GM19397 (cell line): Measurements from ENCODE around the gene SLC5A10.
"Not testable (repeated sequence)": the region's sequence is repeated elsewhere in the genome, so short reads cannot be mapped to it uniquely, and the experiment has no call there.

Experiments used
- ATAC-seq: cut with Tn5 transposase; IDR thresholded peaks from one replicate; pipeline ENCODE4 v1.9.1; 2021; ENCODE audit warnings: mild to moderate bottlenecking, moderate library complexity; ENCODE audit not compliant: unreplicated experiment

SLC5A10 gene

DNA sequence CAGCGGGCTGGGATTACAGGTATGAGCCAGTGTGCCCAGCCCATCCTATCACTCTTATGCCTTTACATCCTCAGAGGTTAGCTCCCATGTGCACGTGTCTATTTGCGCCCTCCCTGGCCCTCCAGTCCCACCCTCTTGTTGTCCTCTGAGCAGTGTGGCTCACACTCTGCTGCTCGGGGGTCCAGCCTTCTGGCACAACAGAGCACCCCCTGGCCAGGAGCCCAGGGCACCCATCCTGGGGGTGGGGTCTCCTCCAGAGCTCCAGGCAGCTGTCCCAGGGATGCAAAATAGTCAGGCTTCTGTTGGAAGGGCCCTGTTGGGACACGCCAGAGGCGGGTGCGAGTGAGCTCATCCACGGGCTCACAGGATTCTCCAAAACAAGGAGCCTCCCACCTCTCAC is 64.3 kb downstream of the SLC5A10 start:
- ATAC-seq: no peak

GRCh38 chr17:19016881-19017280 is 64.9 kb downstream of the SLC5A10 start:
- no peak for ATAC-seq

- no peak for ATAC-seq
These were observed 65.4 kb downstream of the SLC5A10 start for GRCh38 chr17:19017401-19017800.

DNA sequence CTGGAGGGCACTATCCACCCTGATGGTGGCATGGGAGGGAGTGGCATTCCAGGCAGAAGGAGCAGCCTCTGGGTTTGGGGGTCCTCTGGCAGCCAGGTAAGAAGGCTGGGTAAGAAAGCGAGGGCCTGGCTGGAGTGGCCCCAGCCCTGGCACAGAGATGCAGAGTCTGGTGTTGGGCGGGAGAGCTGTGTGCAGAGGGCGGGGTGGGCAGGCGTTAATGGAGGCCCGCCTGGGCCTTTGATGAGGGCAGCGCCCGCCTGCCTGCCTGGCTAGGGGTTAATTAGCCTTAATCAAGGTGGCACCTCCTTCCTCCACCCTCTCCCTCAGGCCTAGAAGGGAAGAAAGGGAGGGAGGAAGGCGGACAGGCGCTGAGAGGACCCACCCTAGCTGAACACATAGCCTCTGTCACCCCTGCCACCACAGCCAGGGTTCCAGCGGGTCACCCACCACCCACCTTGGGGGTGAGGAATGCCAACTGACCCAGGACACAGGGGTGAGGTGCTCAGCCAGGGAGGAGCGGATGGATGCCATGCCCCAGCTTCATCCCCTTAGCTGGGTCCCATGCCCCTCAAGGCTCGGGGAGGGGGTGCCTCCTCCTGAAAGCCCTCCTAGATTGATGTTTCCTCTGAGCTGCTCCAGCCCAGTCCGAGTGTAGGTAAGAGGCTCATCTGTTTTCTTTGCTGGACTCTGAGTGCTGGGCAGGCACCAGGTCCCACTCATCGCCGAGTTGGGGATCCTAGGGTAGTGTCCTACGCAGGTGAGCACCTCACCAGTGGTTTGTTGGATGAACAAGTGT is 66.0 kb downstream of the SLC5A10 start:
- no peak for ATAC-seq

GRCh38 chr17:19018600-19018950 is 66.6 kb downstream of the SLC5A10 start:
- no peak for ATAC-seq

GRCh38 chr17:19019041-19019941 is 67.3 kb downstream of the SLC5A10 start:
- no peak for ATAC-seq

DNA sequence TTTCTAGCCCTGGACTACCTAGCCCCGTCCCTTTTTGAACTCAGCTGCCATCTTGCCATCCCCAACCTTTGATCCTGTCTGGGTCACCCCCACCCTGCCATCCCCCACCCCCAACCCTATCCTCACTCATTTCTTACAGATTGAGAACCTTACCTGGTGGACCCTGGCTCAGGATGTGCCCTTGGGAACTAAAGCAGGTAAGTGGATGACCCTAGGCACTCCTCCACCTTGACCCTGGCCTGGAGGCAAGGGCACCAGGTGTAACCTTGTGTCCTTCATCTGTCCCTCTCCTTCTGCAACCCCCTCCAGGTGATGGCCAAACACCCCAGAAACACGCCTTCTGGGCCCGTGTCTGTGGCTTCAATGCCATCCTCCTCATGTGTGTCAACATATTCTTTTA is 68.1 kb downstream of the SLC5A10 start:
- no peak for ATAC-seq

DNA sequence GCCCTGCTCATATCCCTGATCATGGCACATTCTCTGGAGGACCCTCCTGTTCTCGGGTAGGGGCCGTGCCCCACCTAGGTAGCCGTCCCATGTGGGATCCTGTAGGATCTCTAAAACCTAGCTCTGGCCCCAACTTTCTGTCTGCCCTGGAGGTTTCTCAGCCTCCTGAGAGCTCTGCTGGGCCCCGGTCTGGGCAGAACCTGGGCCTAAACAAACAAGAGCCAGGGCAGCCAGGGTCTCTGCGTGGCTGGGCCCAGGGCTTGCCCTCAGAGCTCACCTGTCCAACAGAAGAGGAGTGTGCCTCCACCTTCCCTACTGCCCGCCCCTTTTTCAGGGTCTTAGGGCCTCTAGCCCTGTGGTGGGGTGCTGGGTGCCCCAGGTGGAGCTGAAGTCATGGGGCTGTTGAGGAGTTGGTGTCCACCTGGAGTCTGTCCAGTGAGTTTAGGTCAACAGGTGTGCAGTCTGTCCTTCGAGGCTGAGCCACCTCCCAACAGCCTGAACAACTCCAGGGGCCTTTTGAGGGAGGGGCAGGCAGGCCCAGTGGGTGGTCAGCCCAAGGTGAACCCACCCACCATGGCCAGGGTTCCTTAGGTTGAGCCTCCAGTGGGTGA is 69.2 kb downstream of the SLC5A10 start:
- not testable (repeated sequence) for ATAC-seq

GRCh38 chr17:19021622-19022083 is 69.7 kb downstream of the SLC5A10 start:
- no peak for ATAC-seq

DNA sequence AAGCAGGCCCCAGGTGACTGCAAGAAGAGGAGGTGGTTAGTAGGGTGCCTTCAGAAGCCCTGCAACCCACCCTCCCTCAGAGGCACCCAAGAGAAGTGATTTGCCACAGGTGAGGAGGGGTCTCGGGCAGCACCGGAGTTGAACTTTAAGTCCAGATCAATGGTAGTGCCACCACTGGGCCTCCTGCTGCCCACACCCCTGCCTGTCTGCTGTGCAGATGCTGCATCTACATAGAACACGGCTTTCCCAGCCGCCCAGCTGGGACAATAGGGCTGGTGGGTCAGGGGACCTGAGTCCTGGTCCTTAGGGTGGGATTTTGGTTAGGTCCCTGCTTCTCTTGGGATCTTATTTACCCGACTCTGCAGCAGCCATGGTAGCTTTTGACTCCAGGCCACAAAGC is 70.2 kb downstream of the SLC5A10 start:
- ATAC-seq: no peak

DNA sequence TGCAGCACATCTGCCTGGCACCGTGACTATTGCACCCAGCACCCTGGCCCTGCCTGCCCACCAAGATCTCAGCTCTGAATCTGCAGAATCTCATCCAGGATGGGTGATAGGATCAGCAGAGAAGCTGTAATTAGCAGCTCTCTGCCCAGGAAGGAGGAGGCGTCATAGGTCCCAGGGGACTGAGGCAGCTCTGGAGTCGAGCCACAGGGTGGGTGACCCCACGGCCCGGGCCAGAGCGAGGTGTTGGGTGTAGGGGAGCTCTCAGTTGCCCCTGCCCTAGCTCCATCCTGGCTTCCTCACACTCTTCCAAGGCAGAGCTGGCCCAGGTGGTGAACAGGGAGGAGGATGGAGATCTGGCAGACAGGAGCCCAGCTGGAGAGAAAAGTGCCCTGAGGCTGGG is 70.8 kb downstream of the SLC5A10 start:
- ATAC-seq: no peak

- ATAC-seq: no peak
These were observed 71.4 kb downstream of the SLC5A10 start for GRCh38 chr17:19023209-19023999.

GRCh38 chr17:19024101-19025078 is 72.4 kb downstream of the SLC5A10 start:
- ATAC-seq: no peak

DNA sequence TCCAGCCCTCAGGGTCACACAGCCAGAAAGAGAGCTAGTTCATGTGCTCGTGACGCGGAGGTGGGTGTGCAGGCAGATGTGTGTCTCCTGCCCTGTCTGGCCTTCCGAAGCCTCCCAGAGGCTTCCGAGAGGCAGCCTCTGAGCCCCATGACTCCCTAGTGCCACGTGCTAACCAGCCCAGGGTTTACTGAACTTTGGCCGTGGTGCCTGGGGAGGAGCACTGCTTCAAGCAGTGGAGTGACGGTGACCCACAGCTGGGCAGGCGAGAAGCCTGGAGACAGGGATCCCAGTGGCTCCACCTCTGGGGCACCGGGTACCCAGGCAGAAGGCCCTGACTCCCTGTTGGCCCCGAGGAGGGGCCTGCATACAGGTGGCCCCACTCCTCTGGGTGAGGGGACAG is 76.7 kb downstream of the SLC5A10 start:
- not testable (repeated sequence) for ATAC-seq

- not testable (repeated sequence) for ATAC-seq
These were observed 77.8 kb downstream of the SLC5A10 start for GRCh38 chr17:19029740-19030139.

DNA sequence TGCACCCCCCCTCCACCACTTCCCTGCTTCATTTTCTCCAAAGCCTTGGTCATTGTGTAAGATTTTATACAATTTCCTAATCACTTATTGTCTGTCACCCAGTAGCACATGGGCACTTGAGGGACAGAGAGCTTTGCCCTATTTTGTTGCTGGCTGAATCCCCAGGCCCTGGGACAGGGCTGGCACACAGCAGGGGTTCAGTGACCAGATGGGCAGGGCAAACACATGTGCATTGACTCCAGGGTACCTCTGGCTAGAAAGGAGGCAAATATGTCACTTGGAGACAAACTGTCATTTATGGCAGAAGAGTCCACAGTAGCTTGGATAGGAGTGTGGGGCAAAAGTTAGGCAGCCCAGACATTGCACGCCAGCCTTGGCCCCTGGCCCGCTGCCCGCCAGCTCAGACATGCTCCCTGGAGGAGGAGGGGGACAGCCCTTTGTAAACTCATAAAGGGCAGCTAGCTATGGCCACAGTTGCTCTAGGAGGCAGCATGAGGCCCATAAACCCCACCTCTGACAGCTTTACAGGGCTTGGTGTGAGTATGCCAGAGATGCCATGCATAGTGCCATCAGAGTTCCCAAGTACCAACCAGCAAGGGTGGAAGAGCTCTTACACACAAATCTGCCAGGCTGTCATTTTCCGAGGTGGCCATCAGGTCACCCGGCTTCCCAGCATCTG is 78.9 kb downstream of the SLC5A10 start:
- not testable (repeated sequence) for ATAC-seq

DNA sequence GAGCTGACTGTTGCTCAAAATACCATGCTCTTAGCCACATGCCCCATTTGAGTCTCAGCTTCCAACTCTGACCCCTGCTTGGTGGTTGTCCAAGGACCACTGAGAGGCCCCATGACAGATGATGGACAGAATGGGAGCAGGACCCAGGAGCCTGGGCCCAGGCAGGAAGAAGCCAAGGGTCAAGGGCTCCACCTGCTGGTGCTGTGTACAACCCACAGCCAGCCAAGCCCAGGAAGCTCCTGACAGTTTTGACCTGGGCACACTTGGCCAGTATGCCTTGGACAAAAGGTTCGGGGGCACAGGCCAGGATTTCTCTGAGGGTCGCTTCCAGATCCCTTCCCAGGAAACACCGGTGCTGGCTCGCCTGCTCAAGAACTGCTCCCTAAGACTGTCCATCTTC is 79.8 kb downstream of the SLC5A10 start:
- ATAC-seq: peak; percentile 39

DNA sequence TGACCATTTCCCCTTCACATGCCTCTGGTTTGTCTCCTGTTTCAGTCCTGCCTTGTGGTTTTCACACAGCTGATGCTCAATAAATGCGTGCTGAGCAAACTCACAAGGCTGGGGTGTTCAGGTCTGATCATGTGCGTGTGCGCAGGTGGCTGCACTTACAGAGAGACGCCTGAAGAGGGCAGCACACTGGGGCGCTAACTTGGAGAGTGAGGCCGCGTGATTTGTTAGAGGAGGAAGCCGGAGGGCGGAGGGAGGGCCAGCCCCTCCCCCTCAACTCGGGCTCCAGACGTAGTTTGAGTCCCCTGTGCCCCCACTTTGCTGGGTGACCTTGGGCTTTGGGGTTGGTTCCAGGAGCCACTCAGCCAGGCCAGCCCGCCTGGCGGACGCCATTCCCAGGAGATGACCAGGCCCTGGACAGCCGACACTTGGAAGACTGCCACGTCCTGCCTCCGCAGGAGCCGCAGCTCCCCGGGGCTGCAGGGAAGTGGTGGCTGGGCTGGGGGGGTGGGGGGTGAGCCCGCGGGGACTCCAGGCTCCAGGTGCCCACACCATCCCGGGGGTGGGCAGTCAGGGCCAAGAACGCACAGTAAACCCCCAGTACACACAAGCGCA is 80.5 kb downstream of the SLC5A10 start:
- peak; percentile 43 for ATAC-seq

DNA sequence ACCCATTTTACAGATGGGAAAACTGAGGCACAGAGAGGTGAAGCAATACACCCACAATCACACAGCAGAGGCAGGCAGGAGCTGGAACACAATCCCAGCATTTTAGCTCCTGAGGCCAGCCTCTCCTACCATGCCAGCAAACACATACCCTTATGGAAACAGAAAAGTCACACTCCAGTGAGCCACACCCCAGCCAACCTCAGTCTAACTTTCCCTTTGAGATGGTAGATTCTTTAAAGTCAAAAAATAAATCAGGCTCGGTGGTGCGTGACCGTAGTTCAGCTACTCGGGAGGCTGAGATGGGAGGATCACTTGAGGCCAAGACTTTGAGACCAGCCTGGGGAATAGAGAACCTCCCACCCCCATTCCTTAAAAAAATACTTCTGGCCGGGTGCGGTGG is 84.2 kb downstream of the SLC5A10 start:
- not testable (repeated sequence) for ATAC-seq
